Upper lobe of left lung (tissue), 6 donors: ENCODE measurements around the gene MTG2. TPM values are rescaled to one million over a fixed set of nuclear protein-coding genes. Genes with fewer than 3 reads are reported as not detected.

Source experiments
- ATAC-seq, 2 donors: fragments of 200-7000 bp; cut with Tn5 transposase; one replicate each; pipeline ENCODE4 v1.9.1; 2022; ENCODE audit warnings: mild to moderate bottlenecking in 2 of 2, moderate library complexity in 2 of 2; ENCODE audit not compliant: low FRiP score in 2 of 2
- DNase-seq, 2 donors: peaks; one replicate each; pipeline ENCODE4 v3.0.0-alpha.2; 2019 to 2020
- H3K27ac ChIP-seq, 4 donors: fragments of 200-600 bp; sonication (generic); one replicate each; pipeline ENCODE4 v1.5.1; 2016 to 2019
- H3K27me3 ChIP-seq, 4 donors: fragments of 200-600 bp; sonication (generic); one replicate each; pipeline ENCODE4 v1.5.1; 2017 to 2019
- H3K36me3 ChIP-seq, 4 donors: fragments of 200-600 bp; sonication (generic); one replicate each; pipeline ENCODE4 v1.5.1; 2016 to 2019
- H3K4me1 ChIP-seq, 4 donors: fragments of 200-600 bp; sonication (generic); one replicate each; pipeline ENCODE4 v1.5.1; 2018 to 2019
- H3K4me3 ChIP-seq, 4 donors: fragments of 200-600 bp; sonication (generic); one replicate each; pipeline ENCODE4 v1.5.1; 2017 to 2019; ENCODE audit warnings: mild to moderate bottlenecking in 2 of 4, moderate library complexity in 1 of 4
- H3K9me3 ChIP-seq, 4 donors: fragments of 200-600 bp; sonication (generic); one replicate each; pipeline ENCODE4 v1.5.1; 2018 to 2019
- EP300 ChIP-seq, 4 donors: sonication (generic); formaldehyde crosslinking; IDR thresholded peaks; one replicate each; pipeline ENCODE4 v1.5.1; 2017; ENCODE audit warnings: antibody characterized with exemption in 4 of 4, control low read depth in 2 of 4
- POLR2A ChIP-seq, 4 donors: fragments of 450-650 bp; IDR thresholded peaks; one replicate each; pipeline ENCODE4 v1.5.1; 2016 to 2017; ENCODE audit warnings: antibody characterized with exemption in 4 of 4, mild to moderate bottlenecking in 2 of 4
- POLR2AphosphoS5 ChIP-seq, 2 donors: sonication (generic); formaldehyde crosslinking; IDR thresholded peaks; one replicate each; pipeline ENCODE4 v1.5.1; 2017; ENCODE audit warnings: antibody characterized with exemption in 2 of 2
- WGBS, 2 donors: methylation state at CpG; one replicate each; pipeline ENCODE4 v1.1.5; 2017 to 2018; 5-methylcytosine and 5-hydroxymethylcytosine counted together
- total RNA-seq, 6 donors: library from RNA; depleted of rRNA in 4 of 6; stranded (reverse); fragments of >200 nt in 4 of 6; gene quantifications; one replicate each; pipeline versions ENCODE4 v1.1.0 to v1.2.1, GENCODE V29; 2016 to 2021
- TF ChIP-seq, protein P1 (sequence below), 6 experiments: fragments of 450-650 bp in 4 of 6; fragments of 200-600 bp in 2 of 6; sonication (generic) in 2 of 6; IDR thresholded peaks; one replicate each; pipeline ENCODE4 v1.5.1; 2016 to 2019; ENCODE audit warnings: antibody characterized with exemption in 6 of 6
- donor health status: DM: no; HTN: no; CAD: no; lungs with moderate emphysema.
- donor health status: DM: no; HTN: yes; CAD: no; lungs with severe emphysema.

The MTG2 gene
- total RNA-seq, 6 donors from 2014 or later: 28.3 to 42.3 (median 32.0) TPM

DNA sequence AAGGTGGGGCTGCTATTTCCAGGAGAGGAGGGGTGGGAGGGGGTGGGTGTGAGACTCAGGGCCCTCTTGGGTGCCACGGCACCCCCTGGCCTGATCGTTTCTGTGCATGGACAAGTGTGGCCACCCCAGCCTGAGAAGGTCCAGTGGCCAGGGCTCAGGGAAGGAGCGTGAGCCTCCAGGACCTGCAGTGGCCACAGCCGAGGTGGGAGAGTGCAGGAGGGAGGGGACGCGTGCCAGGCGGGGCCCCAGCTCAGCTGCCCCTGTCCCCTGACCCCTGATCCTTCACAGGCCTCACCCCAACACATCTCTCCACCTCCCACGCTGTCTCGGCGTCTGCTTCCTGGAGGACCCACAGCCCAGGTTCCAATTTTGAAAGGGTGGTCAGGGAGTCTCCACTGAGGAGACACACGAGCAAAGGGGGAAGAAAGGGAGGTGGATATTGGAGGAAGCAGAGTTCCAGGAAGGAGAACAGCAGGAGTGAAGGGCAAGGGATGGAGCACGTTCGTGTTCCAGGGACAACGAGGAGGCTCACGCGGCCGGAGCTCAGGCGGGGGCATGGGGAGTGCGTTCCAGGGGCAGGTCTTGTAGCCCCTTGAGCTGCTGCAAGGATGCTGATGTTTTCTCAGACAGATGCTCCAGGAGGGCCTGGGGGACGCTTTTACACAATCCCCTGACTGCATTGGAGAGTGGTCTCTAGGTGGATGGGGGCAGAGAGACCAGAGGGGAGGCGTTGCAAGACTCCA is 41.5 kb downstream of the MTG2 start:
- H3K4me1 ChIP-seq: peaks cover 9 to 18% (median 14%) of the 10 kb centered on the region in 4 donors
- H3K27ac ChIP-seq: no peak overlapping the region
- 59 to 69% methylated on average over 17 to 21 of the region's 21 CpGs for WGBS, 2 donors
- ATAC-seq: no peak
- TF ChIP-seq POLR2AphosphoS5 (IDR thresholded peaks at IDR 0.05): no peak
- no peak for TF ChIP-seq POLR2A (IDR thresholded peaks at IDR 0.05)
- TF ChIP-seq EP300 (IDR thresholded peaks at IDR 0.05): no peak
- TF ChIP-seq, protein P1, sequence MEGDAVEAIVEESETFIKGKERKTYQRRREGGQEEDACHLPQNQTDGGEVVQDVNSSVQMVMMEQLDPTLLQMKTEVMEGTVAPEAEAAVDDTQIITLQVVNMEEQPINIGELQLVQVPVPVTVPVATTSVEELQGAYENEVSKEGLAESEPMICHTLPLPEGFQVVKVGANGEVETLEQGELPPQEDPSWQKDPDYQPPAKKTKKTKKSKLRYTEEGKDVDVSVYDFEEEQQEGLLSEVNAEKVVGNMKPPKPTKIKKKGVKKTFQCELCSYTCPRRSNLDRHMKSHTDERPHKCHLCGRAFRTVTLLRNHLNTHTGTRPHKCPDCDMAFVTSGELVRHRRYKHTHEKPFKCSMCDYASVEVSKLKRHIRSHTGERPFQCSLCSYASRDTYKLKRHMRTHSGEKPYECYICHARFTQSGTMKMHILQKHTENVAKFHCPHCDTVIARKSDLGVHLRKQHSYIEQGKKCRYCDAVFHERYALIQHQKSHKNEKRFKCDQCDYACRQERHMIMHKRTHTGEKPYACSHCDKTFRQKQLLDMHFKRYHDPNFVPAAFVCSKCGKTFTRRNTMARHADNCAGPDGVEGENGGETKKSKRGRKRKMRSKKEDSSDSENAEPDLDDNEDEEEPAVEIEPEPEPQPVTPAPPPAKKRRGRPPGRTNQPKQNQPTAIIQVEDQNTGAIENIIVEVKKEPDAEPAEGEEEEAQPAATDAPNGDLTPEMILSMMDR (IDR thresholded peaks at IDR 0.05): no peak
- H3K27me3 ChIP-seq: peaks cover 0 to 35% (median 18%) of the 10 kb centered on the region in 4 donors
- peak in 1 of 2 donors; percentile 55 for DNase-seq
- no peaks in the 10 kb centered on the region for H3K9me3 ChIP-seq
- H3K4me3 ChIP-seq: no peak overlapping the region
- no peaks in the 10 kb centered on the region for H3K36me3 ChIP-seq

DNA sequence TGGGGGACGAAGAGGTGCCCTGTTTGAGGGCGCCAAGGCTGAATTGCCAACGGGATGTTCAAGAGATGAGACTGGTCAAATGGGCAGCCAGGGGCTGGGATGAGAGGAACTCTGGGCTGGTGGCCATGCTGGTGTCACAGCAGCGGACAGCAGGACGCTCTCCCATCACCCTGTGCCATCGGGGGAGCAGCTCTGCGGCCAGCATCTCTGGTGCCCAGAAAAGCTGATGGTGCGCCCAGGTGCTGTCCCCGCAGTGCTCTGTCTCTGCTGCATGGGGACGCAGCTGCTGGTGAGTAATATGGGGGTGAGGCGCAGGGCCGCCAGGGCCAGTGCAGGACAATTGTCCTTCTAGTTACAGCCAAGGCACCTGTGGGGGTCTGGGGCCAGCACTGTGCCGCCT is 42.2 kb downstream of the MTG2 start:
- TF ChIP-seq, protein P1 (IDR thresholded peaks at IDR 0.05): no peak
- TF ChIP-seq POLR2AphosphoS5 (IDR thresholded peaks at IDR 0.05): no peak
- no peak for TF ChIP-seq EP300 (IDR thresholded peaks at IDR 0.05)
- TF ChIP-seq POLR2A (IDR thresholded peaks at IDR 0.05): no peak
- Histone ChIP-seq H3K4me1 (peaks cover 5 to 10% (median 8%) of the 10 kb centered on the region in 4 donors), H3K27ac (no peak overlapping the region), H3K27me3 (peaks cover 0 to 28% (median 16%) of the 10 kb centered on the region in 4 donors), H3K9me3 (no peaks in the 10 kb centered on the region), H3K4me3 (no peak overlapping the region), H3K36me3 (no peaks in the 10 kb centered on the region)
- DNase-seq (peak in 1 of 2 donors; percentile 52), ATAC-seq (no peak)
- WGBS, 2 donors: 86 to 88% methylated on average over 9 to 13 of the region's 13 CpGs

DNA sequence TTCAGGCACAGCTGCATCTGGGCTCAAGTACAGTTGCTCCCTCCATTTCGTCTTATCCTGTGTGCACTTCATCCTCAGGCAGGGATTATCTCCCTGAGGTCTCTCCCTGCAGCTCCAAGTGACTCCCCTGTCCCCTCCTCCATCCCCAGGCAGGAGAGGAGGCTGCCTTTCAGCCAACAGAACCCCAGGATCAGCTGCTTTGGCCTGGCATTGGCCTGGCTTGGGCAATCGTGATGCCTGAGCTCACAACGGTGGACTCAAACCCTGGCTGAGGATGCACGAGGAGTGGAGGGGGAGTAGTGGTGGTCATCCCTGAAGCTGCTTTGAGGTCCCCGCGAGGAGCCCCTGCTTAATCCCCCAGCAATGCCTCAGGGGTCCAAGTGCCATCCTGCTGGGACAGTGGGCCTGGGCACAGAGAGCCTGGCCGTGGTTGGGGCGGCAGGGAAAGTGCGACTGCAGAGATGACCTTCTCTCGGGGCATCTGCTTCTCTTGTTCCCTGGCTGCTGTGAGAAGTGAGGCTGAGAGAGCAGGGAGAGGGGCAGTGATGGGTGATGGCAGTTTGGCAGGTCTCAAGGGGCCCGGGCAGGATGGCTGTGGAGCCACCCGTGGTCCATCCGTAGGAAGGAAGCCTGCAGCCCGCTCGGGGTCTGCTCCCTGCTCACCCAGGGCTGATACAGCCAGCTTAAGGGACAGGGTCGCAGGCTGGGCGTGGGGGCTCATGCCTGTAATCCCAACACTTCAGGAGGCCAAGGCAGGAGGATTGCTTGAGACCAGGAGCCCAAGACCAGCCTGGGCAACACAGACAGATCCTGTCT is 43.2 kb downstream of the MTG2 start:
- H3K4me3 ChIP-seq: no peak overlapping the region
- ATAC-seq (no peak), DNase-seq (peak in 1 of 2 donors; percentile 46)
- H3K4me1 ChIP-seq: peaks cover 0 to under 1% (median 0%) of the 10 kb centered on the region in 4 donors
- peaks cover 0 to 19% (median 9%) of the 10 kb centered on the region in 4 donors for H3K27me3 ChIP-seq
- no peaks in the 10 kb centered on the region for H3K9me3 ChIP-seq
- no peak overlapping the region for H3K27ac ChIP-seq
- H3K36me3 ChIP-seq: no peaks in the 10 kb centered on the region
- 69 to 83% methylated on average over 7 to 15 of the region's 17 CpGs for WGBS, 2 donors
- TF ChIP-seq, protein P1 (IDR thresholded peaks at IDR 0.05): no peak
- TF ChIP-seq POLR2A (IDR thresholded peaks at IDR 0.05) (no peak), POLR2AphosphoS5 (IDR thresholded peaks at IDR 0.05) (no peak), EP300 (IDR thresholded peaks at IDR 0.05) (no peak)

DNA sequence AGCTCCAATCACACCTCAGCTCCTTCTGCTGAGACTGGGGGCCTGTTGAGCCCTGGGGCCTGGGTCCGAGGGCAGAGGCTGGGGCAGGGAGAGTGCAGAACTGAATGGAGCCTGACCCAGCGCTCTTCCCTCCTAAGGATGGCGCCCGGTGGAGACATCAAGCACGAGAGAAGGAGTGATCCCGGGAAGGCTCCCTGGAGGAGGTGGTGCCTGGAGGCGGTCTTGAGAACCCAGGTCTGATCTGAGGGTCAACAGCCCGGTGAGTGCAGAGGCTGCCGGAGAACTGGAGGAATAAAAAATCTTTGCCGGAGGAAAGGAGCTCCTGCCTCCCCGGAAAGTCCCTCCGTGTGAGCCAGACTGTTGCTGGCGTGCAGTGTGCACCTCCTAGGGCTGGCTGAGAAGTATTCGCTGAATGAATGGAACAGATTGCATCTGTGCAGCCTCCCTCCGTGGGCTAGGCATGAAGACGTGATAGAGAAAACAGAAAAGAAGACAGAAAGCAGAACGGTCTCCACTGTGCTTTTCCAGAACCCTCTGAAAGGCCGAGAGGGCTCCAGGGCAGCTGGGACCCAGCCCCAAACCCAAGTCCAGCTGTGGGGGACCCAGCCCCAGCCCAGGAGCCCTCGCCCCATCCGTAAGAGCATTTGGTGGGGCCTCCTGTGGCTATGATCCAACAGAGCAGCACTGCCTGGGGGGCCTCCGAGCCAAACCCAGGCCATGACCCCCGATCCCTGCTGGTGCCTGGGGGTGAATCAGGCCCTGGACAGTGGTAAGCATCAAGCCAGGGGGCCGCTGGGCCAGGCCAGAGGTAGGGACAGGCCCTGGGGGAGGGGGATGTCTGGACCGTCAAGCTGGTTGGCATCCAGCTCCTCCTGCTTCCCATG is 44.1 kb downstream of the MTG2 start:
- no peak overlapping the region for H3K4me3 ChIP-seq
- no peak for TF ChIP-seq EP300 (IDR thresholded peaks at IDR 0.05)
- TF ChIP-seq POLR2AphosphoS5 (IDR thresholded peaks at IDR 0.05): no peak
- TF ChIP-seq POLR2A (IDR thresholded peaks at IDR 0.05): no peak
- TF ChIP-seq, protein P1 (IDR thresholded peaks at IDR 0.05): no peak
- no peaks in the 10 kb centered on the region for H3K9me3 ChIP-seq
- DNase-seq (peak in 1 of 2 donors; percentile 53), ATAC-seq (no peak)
- WGBS, 2 donors: 72 to 73% methylated on average over 20 to 24 of the region's 24 CpGs
- no peaks in the 10 kb centered on the region for H3K4me1 ChIP-seq
- H3K36me3 ChIP-seq: no peaks in the 10 kb centered on the region
- H3K27me3 ChIP-seq: peaks cover 0 to 10% (median 3%) of the 10 kb centered on the region in 4 donors
- no peak overlapping the region for H3K27ac ChIP-seq
